Thyroid gland (tissue), 4 donors: ENCODE results near the gene PDHX. TPM values are rescaled to one million over a fixed set of nuclear protein-coding genes. Genes with fewer than 3 reads are reported as not detected.

Experiments used
- DNase-seq, 2 donors: peaks; one replicate each; pipeline ENCODE4 v3.0.0-alpha.2; 2019
- H3K27ac ChIP-seq, 3 donors: fragments of 200-600 bp; sonication (generic); 1 replicate in 2 of 3; 2 replicates in 1 of 3; pipeline ENCODE4 v1.5.1; 2016 to 2019; ENCODE audit warnings: mild to moderate bottlenecking in 1 of 3, moderate library complexity in 1 of 3
- H3K27me3 ChIP-seq: fragments of 200-600 bp; sonication (generic); one replicate; pipeline ENCODE4 v1.5.1; 2019
- H3K36me3 ChIP-seq, 2 donors: fragments of 200-600 bp; sonication (generic); one replicate each; pipeline ENCODE4 v1.5.1; 2016 to 2019
- H3K4me1 ChIP-seq, 2 donors: fragments of 200-600 bp; sonication (generic); one replicate each; pipeline ENCODE4 v1.5.1; 2017 to 2019
- H3K4me3 ChIP-seq, 3 donors: fragments of 200-600 bp; sonication (generic); replicated peaks in 1 of 3; 1 replicate in 2 of 3; 2 replicates in 1 of 3; pipeline ENCODE4 v1.5.1; 2016; ENCODE audit warnings: mild to moderate bottlenecking in 1 of 3
- H3K9me3 ChIP-seq: fragments of 200-600 bp; sonication (generic); one replicate; pipeline ENCODE4 v1.5.1; 2017
- CTCF ChIP-seq, 6 experiments: fragments of 200-600 bp in 3 of 6; fragments of 450-650 bp in 3 of 6; sonication (generic) in 3 of 6; IDR thresholded peaks; one replicate each; pipeline ENCODE4 v1.5.1; 2016 to 2019; ENCODE audit warnings: antibody characterized with exemption in 6 of 6, mild to moderate bottlenecking in 2 of 6, inconsistent platforms in 1 of 6, moderate library complexity in 1 of 6
- POLR2A ChIP-seq, 2 donors: fragments of 450-650 bp; IDR thresholded peaks; one replicate each; pipeline ENCODE4 v1.6.1; 2017; ENCODE audit warnings: antibody characterized with exemption in 2 of 2, mild to moderate bottlenecking in 2 of 2, moderate library complexity in 1 of 2
- WGBS, 2 donors: methylation state at CpG; one replicate each; pipeline ENCODE4 v1.1.5; 2017; 5-methylcytosine and 5-hydroxymethylcytosine counted together
- intact Hi-C: fragments of 100-400 bp; cut with DNase I; formaldehyde crosslinking; loops from one replicate; pipeline ENCODE4 v1.15.1; 2023
- total RNA-seq, 4 donors: library from RNA; depleted of rRNA; stranded (reverse); fragments of >200 nt; gene quantifications; one replicate each; pipeline ENCODE4 v1.2.3, GENCODE V29; 2016

PDHX gene
- total RNA-seq, 4 donors from 2014 or later = 30.8 to 35.2 (median 31.2) TPM

DNA sequence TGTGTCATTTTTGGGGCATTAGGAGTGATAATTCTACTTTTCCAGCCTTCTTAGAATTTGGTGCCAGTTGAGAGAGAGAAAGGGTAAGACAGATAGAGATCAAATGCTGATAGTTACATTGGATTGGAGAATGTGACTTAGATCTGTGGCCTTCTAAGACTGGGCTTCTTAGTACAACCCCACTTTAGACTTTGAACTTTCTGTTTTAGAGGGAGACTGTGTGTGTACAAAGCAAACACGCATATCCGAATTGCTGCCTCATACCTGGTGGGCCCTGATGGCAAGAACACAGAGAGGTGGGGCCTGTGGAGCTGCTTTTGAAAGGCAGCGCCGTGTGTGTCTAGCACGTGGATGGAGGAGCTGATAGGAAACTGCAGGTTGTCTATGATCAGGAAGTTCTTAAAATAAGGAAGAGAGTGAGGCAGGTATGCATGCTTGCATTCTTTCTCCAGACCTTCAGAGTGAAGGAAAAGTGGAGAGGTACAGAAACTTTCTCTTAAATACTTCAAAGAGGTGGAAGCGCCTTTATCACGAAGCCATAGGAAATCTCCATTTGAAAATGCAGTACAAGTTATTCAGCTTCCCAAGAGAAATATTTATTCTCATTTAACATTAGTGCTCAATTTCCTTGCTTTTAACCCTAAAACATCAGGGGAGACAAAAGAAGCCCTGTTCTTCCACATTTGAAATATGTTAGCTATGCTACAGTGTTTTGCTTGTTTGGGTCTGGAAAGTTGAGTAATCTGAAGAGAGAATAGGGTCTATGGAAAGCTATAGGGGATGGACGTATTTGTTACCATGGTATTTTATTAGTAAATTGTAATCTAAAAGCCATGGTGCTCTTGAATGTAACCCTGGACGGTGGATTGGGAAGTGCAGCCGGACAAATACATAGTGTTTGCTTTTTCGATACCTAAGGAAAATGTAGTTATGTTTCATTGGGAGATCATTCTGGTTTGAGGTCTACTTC lies 13.7 kb downstream of the PDHX start:
- 85 to 87% methylated on average over 11 of the region's 11 CpGs for WGBS, 2 donors
- TF ChIP-seq POLR2A (IDR thresholded peaks at IDR 0.05) (no peak), CTCF (IDR thresholded peaks at IDR 0.05) (no peak)
- no peak for DNase-seq
- no peaks in the 10 kb centered on the region for H3K36me3 ChIP-seq
- H3K4me1 ChIP-seq = peaks cover 32 to 41% of the 10 kb centered on the region in 2 donors
- H3K27me3 ChIP-seq = no peaks in the 10 kb centered on the region
- intact Hi-C loops = loop anchor here (10.0 kb wide), 1 partner anchor 465 kb away; no protein-coding TSS in a partner anchor
- no peak overlapping the region for H3K4me3 ChIP-seq
- H3K27ac ChIP-seq = peak overlapping the region in 1 of 3 donors; percentile 35
- no peaks in the 10 kb centered on the region for H3K9me3 ChIP-seq

GRCh38 chr11:34936945-34937629 lies 20.7 kb downstream of the PDHX start:
- H3K4me1 ChIP-seq = peaks cover 16 to 28% of the 10 kb centered on the region in 2 donors
- intact Hi-C loops = no loop called here
- no peak for DNase-seq
- 86 to 97% methylated on average over 6 of the region's 6 CpGs for WGBS, 2 donors
- no peak overlapping the region for H3K4me3 ChIP-seq
- H3K36me3 ChIP-seq = no peaks in the 10 kb centered on the region
- H3K27ac ChIP-seq = no peak overlapping the region
- H3K9me3 ChIP-seq = no peaks in the 10 kb centered on the region
- TF ChIP-seq CTCF (IDR thresholded peaks at IDR 0.05) = no peak
- no peak for TF ChIP-seq POLR2A (IDR thresholded peaks at IDR 0.05)
- no peaks in the 10 kb centered on the region for H3K27me3 ChIP-seq

- Histone ChIP-seq H3K27me3 (no peaks in the 10 kb centered on the region), H3K4me1 (peaks cover 16 to 28% of the 10 kb centered on the region in 2 donors), H3K9me3 (no peaks in the 10 kb centered on the region), H3K27ac (peak overlapping the region in 1 of 3 donors; percentile 43), H3K36me3 (no peaks in the 10 kb centered on the region), H3K4me3 (no peak overlapping the region)
- 79 to 89% methylated on average over 1 of the region's 1 CpG for WGBS, 2 donors
- TF ChIP-seq POLR2A (IDR thresholded peaks at IDR 0.05) (no peak), CTCF (IDR thresholded peaks at IDR 0.05) (no peak)
- intact Hi-C loops = no loop called here
- no peak for DNase-seq
These were observed 22.2 kb downstream of the PDHX start for GRCh38 chr11:34938611-34939010.

DNA sequence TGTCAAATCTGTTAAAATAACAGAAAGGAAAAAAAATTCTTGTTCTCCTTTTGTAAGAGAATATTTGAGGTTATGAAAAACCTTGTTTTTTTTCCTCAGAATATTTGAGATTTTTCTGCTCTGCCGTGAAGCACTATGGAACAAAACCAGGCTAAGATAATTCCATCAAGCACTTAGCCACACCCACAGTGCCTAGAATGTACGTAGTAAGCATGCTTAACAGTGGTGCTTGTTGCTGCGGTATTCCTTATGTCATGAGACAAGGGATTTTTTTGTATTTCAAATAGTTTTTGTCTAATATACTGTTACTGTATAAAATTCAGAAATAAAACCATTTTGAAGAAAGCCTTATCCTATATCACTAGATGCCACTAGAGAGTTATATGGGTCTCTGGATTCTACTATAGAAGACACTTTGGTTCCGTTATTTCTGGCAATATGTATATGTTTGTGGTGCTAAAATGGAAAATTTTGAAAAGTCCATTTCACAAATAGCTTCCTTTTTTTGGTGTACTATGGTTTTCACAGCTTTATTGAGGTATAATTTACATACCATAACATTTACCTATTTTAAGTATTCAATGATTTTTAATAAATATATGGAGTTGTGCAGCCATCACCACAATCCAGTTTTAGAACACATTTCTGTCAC lies 23.7 kb downstream of the PDHX start:
- WGBS, 2 donors = 48 to 55% methylated on average over 4 of the region's 4 CpGs
- no peaks in the 10 kb centered on the region for H3K27me3 ChIP-seq
- no peaks in the 10 kb centered on the region for H3K36me3 ChIP-seq
- no peak overlapping the region for H3K4me3 ChIP-seq
- intact Hi-C loops = no loop called here
- DNase-seq = peak in 1 of 2 donors; percentile 3
- H3K4me1 ChIP-seq = peaks cover 16 to 28% of the 10 kb centered on the region in 2 donors
- no peak for TF ChIP-seq POLR2A (IDR thresholded peaks at IDR 0.05)
- TF ChIP-seq CTCF (IDR thresholded peaks at IDR 0.05) = no peak
- H3K27ac ChIP-seq = peak overlapping the region; percentile 28 to 65 (median 55)
- H3K9me3 ChIP-seq = no peaks in the 10 kb centered on the region
